Thyroid gland (tissue), 4 donors: Measurements from ENCODE around the gene TNFAIP1. TPM values are rescaled to one million over a fixed set of nuclear protein-coding genes. Genes with fewer than 3 reads are reported as not detected.

ENCODE experiments used
- DNase-seq, 2 donors: peaks; one replicate each; pipeline ENCODE4 v3.0.0-alpha.2; 2019
- H3K27ac ChIP-seq, 3 donors: fragments of 200-600 bp; sonication (generic); 1 replicate in 2 of 3; 2 replicates in 1 of 3; pipeline ENCODE4 v1.5.1; 2016 to 2019; ENCODE audit warnings: mild to moderate bottlenecking in 1 of 3, moderate library complexity in 1 of 3
- H3K27me3 ChIP-seq: fragments of 200-600 bp; sonication (generic); one replicate; pipeline ENCODE4 v1.5.1; 2019
- H3K36me3 ChIP-seq, 2 donors: fragments of 200-600 bp; sonication (generic); one replicate each; pipeline ENCODE4 v1.5.1; 2016 to 2019
- H3K4me1 ChIP-seq, 2 donors: fragments of 200-600 bp; sonication (generic); one replicate each; pipeline ENCODE4 v1.5.1; 2017 to 2019
- H3K4me3 ChIP-seq, 3 donors: fragments of 200-600 bp; sonication (generic); replicated peaks in 1 of 3; 1 replicate in 2 of 3; 2 replicates in 1 of 3; pipeline ENCODE4 v1.5.1; 2016; ENCODE audit warnings: mild to moderate bottlenecking in 1 of 3
- H3K9me3 ChIP-seq: fragments of 200-600 bp; sonication (generic); one replicate; pipeline ENCODE4 v1.5.1; 2017
- CTCF ChIP-seq, 6 experiments: fragments of 200-600 bp in 3 of 6; fragments of 450-650 bp in 3 of 6; sonication (generic) in 3 of 6; IDR thresholded peaks; one replicate each; pipeline ENCODE4 v1.5.1; 2016 to 2019; ENCODE audit warnings: antibody characterized with exemption in 6 of 6, mild to moderate bottlenecking in 2 of 6, inconsistent platforms in 1 of 6, moderate library complexity in 1 of 6
- POLR2A ChIP-seq, 2 donors: fragments of 450-650 bp; IDR thresholded peaks; one replicate each; pipeline ENCODE4 v1.6.1; 2017; ENCODE audit warnings: antibody characterized with exemption in 2 of 2, mild to moderate bottlenecking in 2 of 2, moderate library complexity in 1 of 2
- WGBS, 2 donors: methylation state at CpG; one replicate each; pipeline ENCODE4 v1.1.5; 2017; 5-methylcytosine and 5-hydroxymethylcytosine counted together
- intact Hi-C: fragments of 100-400 bp; cut with DNase I; formaldehyde crosslinking; loops from one replicate; pipeline ENCODE4 v1.15.1; 2023
- microRNA-seq: library from miRNA; unstranded; fragments of <30 nt; microRNA quantifications from one replicate; pipeline ENCODE4, GENCODE V29; 2016
- total RNA-seq, 4 donors: library from RNA; depleted of rRNA; stranded (reverse); fragments of >200 nt; gene quantifications; one replicate each; pipeline ENCODE4 v1.2.3, GENCODE V29; 2016

Gene TNFAIP1
- total RNA-seq, 4 donors from 2014 or later = 28.4 to 36.9 (median 35.8) TPM

GRCh38 chr17:28395968-28396367, 60.4 kb downstream of the TNFAIP1 start:
- peaks cover 4 to 5% of the 10 kb centered on the region in 2 donors for H3K36me3 ChIP-seq

More at GRCh38 chr17:28395968-28396367, 60.4 kb downstream of the TNFAIP1 start:
- TF ChIP-seq POLR2A (IDR thresholded peaks at IDR 0.05) (no peak), CTCF (IDR thresholded peaks at IDR 0.05) (no peak)
- Histone ChIP-seq H3K4me3 (no peak overlapping the region), H3K9me3 (no peaks in the 10 kb centered on the region), H3K27me3 (no peaks in the 10 kb centered on the region), H3K4me1 (peaks cover 3 to 13% of the 10 kb centered on the region in 2 donors), H3K27ac (no peak overlapping the region)
- no peak for DNase-seq
- WGBS, 2 donors = 82 to 86% methylated on average over 2 to 5 of the region's 6 CpGs
- intact Hi-C loops = no loop called here

Small RNA genes within 50 kb of the gene (microRNA-seq; reads per million reads assigned to microRNA genes)
- 1.5 reads per million for gene MIR4723

Other genes starting within 250 kb of the TNFAIP1 start
- 1 to 10 TPM; 3.1 to 5.2 (median 4.5) TPM for gene TMEM97, start 16.6 kb upstream of the TNFAIP1 start, total RNA-seq
- gene IFT20, start 289 bp upstream of the TNFAIP1 start, total RNA-seq = 10 to 100 TPM; 38.5 to 78.0 (median 63.6) TPM
- 100 to 1,000 TPM in 2 of 4 donors, 10 to 100 TPM in 2; 55.4 to 102 (median 91.7) TPM for gene POLDIP2, start 21.8 kb downstream of the TNFAIP1 start, total RNA-seq
- gene SEBOX, start 29.4 kb downstream of the TNFAIP1 start, total RNA-seq = not detected
- under 1 TPM in 2 of 4 donors, not detected in 2; 0.33 to 0.39 TPM for gene VTN, start 34.5 kb downstream of the TNFAIP1 start, total RNA-seq
- 10 to 100 TPM; 10.3 to 20.2 (median 16.3) TPM for gene SARM1, start 35.9 kb downstream of the TNFAIP1 start, total RNA-seq
- gene SLC46A1, start 70.5 kb downstream of the TNFAIP1 start, total RNA-seq = 10 to 100 TPM; 10.8 to 15.6 (median 13.4) TPM
- gene SLC13A2, start 137.9 kb downstream of the TNFAIP1 start, total RNA-seq = not detected
- under 1 TPM in 1 of 4 donors, not detected in 3; 0.34 TPM for gene FOXN1, start 170.6 kb downstream of the TNFAIP1 start, total RNA-seq
- 10 to 100 TPM; 29.8 to 43.9 (median 36.0) TPM for gene UNC119, start 216.9 kb downstream of the TNFAIP1 start, total RNA-seq
- 100 to 1,000 TPM in 1 of 4 donors, 10 to 100 TPM in 3; 37.2 to 111 (median 74.7) TPM for gene PIGS, start 235.8 kb downstream of the TNFAIP1 start, total RNA-seq
- gene ALDOC, start 241.1 kb downstream of the TNFAIP1 start, total RNA-seq = 10 to 100 TPM in 1 of 4 donors, 1 to 10 TPM in 3; 6.0 to 13.1 (median 8.7) TPM